ENCODE measurements around the gene MGAT4B. TPM values are rescaled to one million over a fixed set of nuclear protein-coding genes. Genes with fewer than 3 reads are reported as not detected.
A peak's percentile ranks its signal among the peaks of the same experiment; 100 is the strongest.

The MGAT4B gene
- total RNA-seq, 1 experiment from 2014 or later, result 406 TPM

DNA sequence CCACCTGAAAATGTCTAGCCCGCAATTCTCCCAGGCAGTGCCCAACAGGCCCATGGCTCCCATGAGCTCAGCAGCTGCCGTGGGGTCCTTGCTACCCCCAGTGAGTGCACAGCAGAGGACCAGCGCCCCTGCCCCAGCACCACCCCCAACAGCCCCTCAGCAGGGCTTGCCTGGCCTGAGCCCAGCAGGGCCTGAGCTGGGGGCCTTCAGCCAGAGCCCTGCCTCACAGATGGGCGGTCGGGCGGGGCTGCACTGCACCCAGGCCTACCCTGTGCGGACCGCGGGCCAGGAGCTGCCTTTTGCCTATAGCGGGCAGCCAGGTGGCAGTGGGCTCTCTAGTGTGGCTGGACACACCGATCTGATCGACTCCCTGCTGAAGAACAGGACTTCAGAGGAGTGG is 32.2 kb downstream of the MGAT4B start:
- no peak for TF ChIP-seq CTCF (IDR thresholded peaks at IDR 0.05)
- TF ChIP-seq REST (IDR thresholded peaks at IDR 0.05; ENCODE audit: insufficient read depth in 1 of 2, low read depth in 2 of 2, low read length in 1 of 2), result no peak
- TF ChIP-seq POLR2AphosphoS5 (IDR thresholded peaks at IDR 0.05; ENCODE audit: low read depth, low read length), result no peak
- no peak for TF ChIP-seq SIN3A (IDR thresholded peaks at IDR 0.05; ENCODE audit: borderline replicate concordance, insufficient read depth, low read depth, low read length)
- TF ChIP-seq TCF7L2 (IDR thresholded peaks at IDR 0.05; ENCODE audit: low read depth, low read length), result no peak
- no peaks in the 10 kb centered on the region for H3K4me1 ChIP-seq (ENCODE audit: control insufficient read depth, insufficient read depth, low read length)
- DNase-seq (ENCODE audit: low read depth, low spot score), result no peak
- CTCF ChIA-PET, result interaction anchor here (1.2 kb wide), 1 partner anchor 11 kb away, joined by 4 read pairs; no protein-coding TSS in a partner anchor
- peak; percentile 33; the same call in 1 of the 2 replicates for ATAC-seq
- no peak overlapping the region for H3K27ac ChIP-seq (ENCODE audit: low read length)
- H3K36me3 ChIP-seq (ENCODE audit: control insufficient read depth, insufficient read depth, low read length), result peaks cover 5% of the 10 kb centered on the region; the same call in 1 of the 2 replicates
- H3K4me3 ChIP-seq (ENCODE audit: low read depth in 2 of 2, low read length in 2 of 2), result no peak overlapping the region
- in situ Hi-C loops (cut with HindIII; ENCODE audit: low pct_unique_long_range_greater_than_20kb, low sequenced_read_pairs) (no loop called here), intact Hi-C loops (cut with micrococcal nuclease; ENCODE audit: unreplicated experiment) (no loop called here)
- POLR2A ChIA-PET, result interaction anchor here (0.6 kb wide), 1 partner anchor 32 kb away, joined by 4 read pairs; no protein-coding TSS in a partner anchor
- no TSS peak for BruUV-seq (replicated peaks)
- H3K9me3 ChIP-seq (ENCODE audit: control insufficient read depth, insufficient read depth, low read depth, low read length), result no peaks in the 10 kb centered on the region
- no peaks in the 10 kb centered on the region for H3K27me3 ChIP-seq (ENCODE audit: control insufficient read depth, insufficient read depth, low read length)

- intact Hi-C loops (cut with micrococcal nuclease; ENCODE audit: unreplicated experiment), result no loop called here
- POLR2A ChIA-PET, result no interaction called here
These were observed 33.0 kb downstream of the MGAT4B start for GRCh38 chr5:179773686-179774040.

More at GRCh38 chr5:179773686-179774040, 33.0 kb downstream of the MGAT4B start:
- H3K27me3 ChIP-seq (ENCODE audit: control insufficient read depth, insufficient read depth, low read length), result no peaks in the 10 kb centered on the region
- H3K4me3 ChIP-seq (ENCODE audit: low read depth in 2 of 2, low read length in 2 of 2), result no peak overlapping the region
- BruUV-seq (replicated peaks), result no TSS peak
- DNase-seq (ENCODE audit: low read depth, low spot score), result no peak
- CTCF ChIA-PET, result interaction anchor here (1.2 kb wide), 1 partner anchor 10 kb away, joined by 4 read pairs; no protein-coding TSS in a partner anchor
- no peak for ATAC-seq
- in situ Hi-C loops (cut with HindIII; ENCODE audit: low pct_unique_long_range_greater_than_20kb, low sequenced_read_pairs), result no loop called here
- no peak overlapping the region for H3K27ac ChIP-seq (ENCODE audit: low read length)
- H3K36me3 ChIP-seq (ENCODE audit: control insufficient read depth, insufficient read depth, low read length), result peaks cover 5% of the 10 kb centered on the region; the same call in 1 of the 2 replicates
- H3K9me3 ChIP-seq (ENCODE audit: control insufficient read depth, insufficient read depth, low read depth, low read length), result no peaks in the 10 kb centered on the region
- TF ChIP-seq POLR2AphosphoS5 (IDR thresholded peaks at IDR 0.05; ENCODE audit: low read depth, low read length) (no peak), TCF7L2 (IDR thresholded peaks at IDR 0.05; ENCODE audit: low read depth, low read length) (no peak), SIN3A (IDR thresholded peaks at IDR 0.05; ENCODE audit: borderline replicate concordance, insufficient read depth, low read depth, low read length) (no peak), REST (IDR thresholded peaks at IDR 0.05; ENCODE audit: insufficient read depth in 1 of 2, low read depth in 2 of 2, low read length in 1 of 2) (no peak), CTCF (IDR thresholded peaks at IDR 0.05) (no peak)
- no peaks in the 10 kb centered on the region for H3K4me1 ChIP-seq (ENCODE audit: control insufficient read depth, insufficient read depth, low read length)

Data from Panc1 (cell line).